Tibial artery (tissue), 4 donors: Measurements from ENCODE around the gene SEPTIN12.

Source experiments
- DNase-seq, 2 donors: peaks; one replicate each; pipeline ENCODE4 v3.0.0-alpha.2; 2019
- H3K27ac ChIP-seq, 2 donors: fragments of 200-600 bp; sonication (generic) in 1 of 2; 1 replicate in 1 of 2; 2 replicates in 1 of 2; pipeline ENCODE4 v1.5.1; 2018 to 2019; ENCODE audit warnings: mild to moderate bottlenecking in 1 of 2
- H3K27me3 ChIP-seq, 2 donors: fragments of 200-600 bp; sonication (generic) in 1 of 2; one replicate each; pipeline versions ENCODE4 v1.5.1 to v1.6.0; 2016 to 2019
- H3K36me3 ChIP-seq, 3 donors: fragments of 200-600 bp; sonication (generic) in 2 of 3; one replicate each; pipeline ENCODE4 v1.5.1; 2016 to 2019; ENCODE audit warnings: mild to moderate bottlenecking in 2 of 3
- H3K4me1 ChIP-seq, 4 donors: fragments of 200-600 bp; sonication (generic) in 2 of 4; 1 replicate in 3 of 4; 2 replicates in 1 of 4; pipeline ENCODE4 v1.5.1; 2016 to 2019
- H3K4me3 ChIP-seq, 2 donors: fragments of 200-600 bp; sonication (generic) in 1 of 2; 1 replicate in 1 of 2; 2 replicates in 1 of 2; pipeline ENCODE4 v1.5.1; 2018 to 2019; ENCODE audit warnings: mild to moderate bottlenecking in 2 of 2
- H3K9me3 ChIP-seq, 3 donors: fragments of 200-600 bp; sonication (generic) in 1 of 3; one replicate each; pipeline ENCODE4 v1.5.1; 2016 to 2019
- intact Hi-C: fragments of 100-400 bp; cut with DNase I; formaldehyde crosslinking; loops from one replicate; pipeline ENCODE4 v1.15.0; 2023; ENCODE audit warnings: low total_unique reads
- TF ChIP-seq, protein P1 (sequence below), 2 experiments: fragments of 200-600 bp in 1 of 2; fragments of 450-650 bp in 1 of 2; IDR thresholded peaks; one replicate each; pipeline ENCODE4 v1.5.1; 2017 to 2019; ENCODE audit warnings: antibody characterized with exemption in 2 of 2, mild to moderate bottlenecking in 1 of 2, moderate library complexity in 1 of 2

SEPTIN12 gene

DNA sequence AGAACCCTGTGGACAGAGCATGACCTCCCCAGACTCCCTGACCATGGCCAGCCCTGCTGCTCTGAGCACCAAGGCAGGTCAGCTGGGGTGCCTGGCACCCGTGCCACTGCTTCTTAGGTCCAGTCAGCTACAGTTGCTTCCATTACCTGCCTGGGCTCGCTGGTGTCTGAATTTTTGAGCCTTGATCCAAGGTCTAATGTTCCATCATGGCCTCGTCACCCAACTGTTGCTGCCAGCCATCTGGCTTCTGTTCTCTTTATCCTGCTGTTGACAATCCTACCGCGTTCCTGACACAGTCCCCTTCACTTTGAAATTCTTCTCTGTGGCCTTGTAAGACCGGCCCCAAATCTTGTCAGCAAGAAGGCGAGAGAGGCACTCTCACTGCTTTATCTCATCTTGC is 42.3 kb upstream of the SEPTIN12 start:
- H3K36me3 ChIP-seq = peaks cover 68 to 98% (median 79%) of the 10 kb centered on the region in 3 donors
- no peaks in the 10 kb centered on the region for H3K27me3 ChIP-seq
- TF ChIP-seq, protein P1, sequence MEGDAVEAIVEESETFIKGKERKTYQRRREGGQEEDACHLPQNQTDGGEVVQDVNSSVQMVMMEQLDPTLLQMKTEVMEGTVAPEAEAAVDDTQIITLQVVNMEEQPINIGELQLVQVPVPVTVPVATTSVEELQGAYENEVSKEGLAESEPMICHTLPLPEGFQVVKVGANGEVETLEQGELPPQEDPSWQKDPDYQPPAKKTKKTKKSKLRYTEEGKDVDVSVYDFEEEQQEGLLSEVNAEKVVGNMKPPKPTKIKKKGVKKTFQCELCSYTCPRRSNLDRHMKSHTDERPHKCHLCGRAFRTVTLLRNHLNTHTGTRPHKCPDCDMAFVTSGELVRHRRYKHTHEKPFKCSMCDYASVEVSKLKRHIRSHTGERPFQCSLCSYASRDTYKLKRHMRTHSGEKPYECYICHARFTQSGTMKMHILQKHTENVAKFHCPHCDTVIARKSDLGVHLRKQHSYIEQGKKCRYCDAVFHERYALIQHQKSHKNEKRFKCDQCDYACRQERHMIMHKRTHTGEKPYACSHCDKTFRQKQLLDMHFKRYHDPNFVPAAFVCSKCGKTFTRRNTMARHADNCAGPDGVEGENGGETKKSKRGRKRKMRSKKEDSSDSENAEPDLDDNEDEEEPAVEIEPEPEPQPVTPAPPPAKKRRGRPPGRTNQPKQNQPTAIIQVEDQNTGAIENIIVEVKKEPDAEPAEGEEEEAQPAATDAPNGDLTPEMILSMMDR (IDR thresholded peaks at IDR 0.05) = no peak
- H3K27ac ChIP-seq = no peak overlapping the region
- H3K9me3 ChIP-seq = no peaks in the 10 kb centered on the region
- no peaks in the 10 kb centered on the region for H3K4me1 ChIP-seq
- no peak overlapping the region for H3K4me3 ChIP-seq
- DNase-seq = no peak
- intact Hi-C loops = no loop called here

DNA sequence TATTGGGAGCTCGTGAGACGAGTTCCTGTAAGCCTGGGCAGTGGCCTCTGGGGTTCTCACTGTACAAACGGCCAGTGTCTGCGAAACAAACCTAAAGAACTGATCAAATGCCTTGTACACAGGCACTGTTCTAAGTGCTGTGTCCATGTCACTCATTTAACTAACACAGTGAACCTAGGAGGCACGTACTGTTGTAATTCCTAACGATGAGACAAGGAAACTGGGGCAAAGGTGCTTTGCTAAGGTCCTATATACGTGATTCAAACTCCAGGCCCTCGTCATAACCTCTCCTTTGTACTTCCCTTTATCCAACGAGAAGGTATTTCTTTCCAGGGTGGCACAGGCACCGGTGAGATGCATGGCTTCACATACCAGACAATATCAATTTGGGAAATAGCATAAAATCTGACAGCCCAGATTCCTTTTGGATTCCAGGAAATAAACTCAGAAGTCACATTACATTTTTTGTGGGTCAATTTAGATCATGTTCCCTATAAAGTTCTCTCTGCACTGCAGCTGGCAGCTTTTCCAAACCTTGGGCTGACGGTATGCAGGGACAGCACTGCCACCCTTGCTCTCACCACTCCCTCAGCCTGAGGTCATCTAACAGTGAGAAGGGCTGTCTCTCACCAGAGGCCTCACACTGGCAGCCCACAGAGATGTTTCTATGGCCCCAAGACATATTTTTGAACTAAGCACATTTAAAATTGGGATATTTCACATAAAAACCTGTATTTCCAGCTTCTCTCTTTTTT is 40.6 kb upstream of the SEPTIN12 start:
- TF ChIP-seq, protein P1 (IDR thresholded peaks at IDR 0.05) = no peak

DNA sequence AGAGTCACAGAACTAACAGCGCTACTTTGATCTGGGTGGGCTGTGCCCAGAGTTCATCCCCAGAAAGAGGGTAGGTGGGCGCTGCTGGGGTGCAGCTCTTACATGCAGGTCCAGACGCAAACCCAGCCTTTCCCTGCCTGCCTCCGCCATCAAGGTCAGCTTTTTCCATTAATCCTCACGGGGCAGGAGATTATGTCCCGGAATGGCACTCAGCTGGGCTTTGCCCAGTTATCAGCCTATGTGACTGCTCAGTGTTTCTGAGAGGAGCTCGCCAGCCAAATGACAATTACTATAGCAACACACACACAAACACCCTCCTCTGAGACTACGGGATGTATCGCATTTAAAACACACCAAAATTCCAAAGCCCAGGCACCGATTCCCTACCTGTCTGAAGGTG is 38.8 kb upstream of the SEPTIN12 start:
- no peaks in the 10 kb centered on the region for H3K4me1 ChIP-seq
- DNase-seq = no peak
- H3K9me3 ChIP-seq = no peaks in the 10 kb centered on the region
- peaks cover 77 to 100% (median 95%) of the 10 kb centered on the region in 3 donors for H3K36me3 ChIP-seq
- no peak overlapping the region for H3K4me3 ChIP-seq
- no peak overlapping the region for H3K27ac ChIP-seq
- TF ChIP-seq, protein P1 (IDR thresholded peaks at IDR 0.05) = no peak
- no peaks in the 10 kb centered on the region for H3K27me3 ChIP-seq
- intact Hi-C loops = no loop called here

More for the DNA sequence above, 40.6 kb upstream of the SEPTIN12 start:
- Histone ChIP-seq H3K27ac (no peak overlapping the region), H3K27me3 (no peaks in the 10 kb centered on the region), H3K36me3 (peaks cover 76 to 100% (median 88%) of the 10 kb centered on the region in 3 donors), H3K9me3 (no peaks in the 10 kb centered on the region), H3K4me1 (no peaks in the 10 kb centered on the region), H3K4me3 (no peak overlapping the region)
- no peak for DNase-seq
- intact Hi-C loops = no loop called here

DNA sequence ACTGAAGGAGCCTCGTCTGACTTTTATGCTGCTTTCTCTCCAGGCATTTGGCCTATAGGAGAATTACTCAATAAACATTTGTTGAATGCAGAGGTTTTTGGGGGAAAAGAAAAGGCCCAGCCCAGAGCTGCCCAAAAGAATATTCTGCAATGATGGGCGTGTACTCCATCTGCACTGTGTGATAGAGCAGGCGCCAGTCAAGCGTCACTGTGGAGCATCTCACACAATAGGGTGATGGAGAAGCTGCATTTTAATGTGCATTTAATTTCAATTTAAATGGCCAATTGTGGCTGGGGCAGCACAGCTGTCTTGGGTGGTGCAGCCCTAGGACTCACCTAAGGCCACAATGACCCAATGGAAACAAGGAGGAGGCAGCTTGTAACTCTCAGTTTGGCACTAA is 38.4 kb upstream of the SEPTIN12 start:
- H3K27me3 ChIP-seq = no peaks in the 10 kb centered on the region
- H3K9me3 ChIP-seq = no peaks in the 10 kb centered on the region
- TF ChIP-seq, protein P1 (IDR thresholded peaks at IDR 0.05) = no peak
- peaks cover 77 to 100% (median 95%) of the 10 kb centered on the region in 3 donors for H3K36me3 ChIP-seq
- intact Hi-C loops = no loop called here
- no peak for DNase-seq
- no peak overlapping the region for H3K4me3 ChIP-seq
- H3K4me1 ChIP-seq = no peaks in the 10 kb centered on the region
- H3K27ac ChIP-seq = no peak overlapping the region

DNA sequence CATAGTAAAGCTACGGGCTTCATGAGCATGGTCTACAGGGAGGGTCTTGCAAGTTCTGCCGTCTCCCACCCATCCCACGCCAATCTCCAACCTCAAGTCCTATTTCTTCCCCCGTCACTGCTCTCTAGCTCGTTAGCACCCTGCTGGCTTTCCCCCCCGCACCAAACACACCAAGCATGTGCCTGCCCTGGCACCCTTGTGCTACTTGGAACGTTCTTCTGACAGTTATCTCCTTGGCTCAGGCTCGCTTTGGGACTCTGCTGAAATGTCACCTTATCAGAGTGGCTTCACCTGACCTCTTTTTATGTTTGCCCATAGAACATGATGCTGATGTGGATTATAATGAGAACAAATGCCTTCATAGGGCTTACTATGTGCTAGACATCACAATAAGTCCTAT is 37.1 kb upstream of the SEPTIN12 start:
- Histone ChIP-seq H3K4me1 (no peaks in the 10 kb centered on the region), H3K36me3 (peaks cover 76 to 100% (median 95%) of the 10 kb centered on the region in 3 donors), H3K27ac (no peak overlapping the region), H3K27me3 (no peaks in the 10 kb centered on the region), H3K9me3 (no peaks in the 10 kb centered on the region), H3K4me3 (no peak overlapping the region)
- intact Hi-C loops = no loop called here
- TF ChIP-seq, protein P1 (IDR thresholded peaks at IDR 0.05) = no peak
- DNase-seq = no peak
